ENCODE results near the gene TACC2. TPM values are rescaled to one million over a fixed set of nuclear protein-coding genes. Genes with fewer than 3 reads are reported as not detected.

The TACC2 gene
- polyA plus RNA-seq, 3 donors from 2014 or later = not detected

DNA sequence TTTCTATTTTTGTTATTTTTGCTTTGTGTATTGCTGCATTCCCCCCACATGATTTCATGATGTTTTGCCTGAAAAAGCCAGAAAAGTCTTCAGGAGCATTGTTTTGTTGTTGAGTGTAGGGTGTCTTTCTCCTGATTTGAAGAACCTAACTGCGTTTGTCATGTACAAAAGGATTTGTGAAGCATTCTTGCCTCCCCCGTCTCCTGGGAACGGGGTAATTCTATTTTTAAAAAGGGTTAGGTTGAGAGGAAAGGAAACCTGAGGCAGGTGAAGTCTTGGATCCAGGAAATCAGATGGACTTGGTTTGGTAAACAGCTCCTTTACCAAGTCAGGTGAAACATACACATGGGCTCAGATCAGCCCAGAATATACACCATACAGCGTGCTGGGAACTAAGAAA, 256.2 kb downstream of the TACC2 start:
- Mint-ChIP-seq H3K27ac (no peak overlapping the region), H3K9me3 (no peaks in the 10 kb centered on the region), H3K36me3 (no peaks in the 10 kb centered on the region), H3K27me3 (ENCODE audit: low read depth in 3 of 3) (peaks cover 3 to 6% (median 3%) of the 10 kb centered on the region in 3 donors), H3K4me3 (no peak overlapping the region), H3K4me1 (no peaks in the 10 kb centered on the region)
- no peak for DNase-seq

DNA sequence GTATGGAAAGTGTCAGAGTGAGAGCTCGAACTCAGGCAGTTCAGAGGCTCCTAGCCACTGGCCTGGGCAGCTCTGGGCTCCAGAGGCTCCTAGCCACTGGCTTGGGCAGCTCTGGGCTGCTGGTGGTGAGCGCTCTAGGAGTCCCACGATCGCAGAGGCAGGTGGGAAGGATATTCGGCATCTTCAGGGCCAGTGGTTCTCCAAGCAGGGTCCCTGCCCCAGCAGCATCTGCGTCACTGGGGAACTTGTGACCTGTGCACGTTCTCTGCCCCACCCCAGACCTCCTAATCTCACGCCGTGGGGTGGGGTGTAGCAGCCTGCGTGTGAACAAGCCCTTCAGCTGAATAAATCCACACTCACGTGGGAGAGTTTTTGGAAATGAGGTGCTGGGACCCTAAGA, 256.9 kb downstream of the TACC2 start:
- no peak overlapping the region for H3K27ac Mint-ChIP-seq

DNA sequence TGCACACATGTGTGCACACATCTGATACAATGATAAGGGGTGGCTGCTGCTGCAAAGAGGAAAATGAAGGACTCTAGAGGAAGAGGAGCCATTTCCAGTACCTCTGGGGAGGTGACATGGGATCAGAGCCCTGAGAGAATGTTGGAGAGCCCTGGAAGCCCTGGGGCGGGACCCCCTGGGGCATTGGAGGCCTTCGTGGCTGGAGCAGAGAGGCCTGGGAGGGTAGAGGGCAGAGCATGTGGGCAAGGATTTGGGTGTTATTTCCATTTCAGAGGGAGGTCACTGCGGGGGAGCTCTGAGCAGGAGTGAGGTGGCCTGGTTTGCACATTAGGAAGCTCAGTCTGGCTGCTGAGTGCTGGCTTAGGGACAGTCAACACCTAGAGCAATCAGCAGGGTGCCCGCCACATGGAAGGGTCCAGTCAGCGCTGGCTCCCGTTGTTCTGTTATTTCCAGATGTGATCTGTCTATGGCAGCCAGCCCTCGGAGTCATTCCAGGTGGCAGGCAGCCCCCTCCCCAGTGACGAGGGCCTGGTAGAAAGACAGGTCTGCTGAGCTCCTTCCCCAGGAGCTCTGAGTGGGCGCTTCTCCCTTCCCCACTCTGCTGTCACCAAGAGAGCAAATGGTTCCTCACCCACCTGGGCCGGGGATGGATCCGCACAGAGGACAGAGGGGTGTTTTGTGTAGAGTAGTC, 258.0 kb downstream of the TACC2 start:
- Mint-ChIP-seq H3K36me3 (no peaks in the 10 kb centered on the region), H3K4me1 (no peaks in the 10 kb centered on the region), H3K4me3 (no peak overlapping the region), H3K27me3 (ENCODE audit: low read depth in 3 of 3) (peaks cover 0 to 7% (median 1%) of the 10 kb centered on the region in 3 donors), H3K9me3 (no peaks in the 10 kb centered on the region), H3K27ac (no peak overlapping the region)
- DNase-seq = no peak

More for the DNA sequence above, 256.9 kb downstream of the TACC2 start:
- no peaks in the 10 kb centered on the region for H3K36me3 Mint-ChIP-seq
- no peaks in the 10 kb centered on the region for H3K9me3 Mint-ChIP-seq
- no peak overlapping the region for H3K4me3 Mint-ChIP-seq
- no peak for DNase-seq
- H3K4me1 Mint-ChIP-seq = no peaks in the 10 kb centered on the region
- H3K27me3 Mint-ChIP-seq (ENCODE audit: low read depth in 3 of 3) = peaks cover 1 to 8% (median 3%) of the 10 kb centered on the region in 3 donors

DNA sequence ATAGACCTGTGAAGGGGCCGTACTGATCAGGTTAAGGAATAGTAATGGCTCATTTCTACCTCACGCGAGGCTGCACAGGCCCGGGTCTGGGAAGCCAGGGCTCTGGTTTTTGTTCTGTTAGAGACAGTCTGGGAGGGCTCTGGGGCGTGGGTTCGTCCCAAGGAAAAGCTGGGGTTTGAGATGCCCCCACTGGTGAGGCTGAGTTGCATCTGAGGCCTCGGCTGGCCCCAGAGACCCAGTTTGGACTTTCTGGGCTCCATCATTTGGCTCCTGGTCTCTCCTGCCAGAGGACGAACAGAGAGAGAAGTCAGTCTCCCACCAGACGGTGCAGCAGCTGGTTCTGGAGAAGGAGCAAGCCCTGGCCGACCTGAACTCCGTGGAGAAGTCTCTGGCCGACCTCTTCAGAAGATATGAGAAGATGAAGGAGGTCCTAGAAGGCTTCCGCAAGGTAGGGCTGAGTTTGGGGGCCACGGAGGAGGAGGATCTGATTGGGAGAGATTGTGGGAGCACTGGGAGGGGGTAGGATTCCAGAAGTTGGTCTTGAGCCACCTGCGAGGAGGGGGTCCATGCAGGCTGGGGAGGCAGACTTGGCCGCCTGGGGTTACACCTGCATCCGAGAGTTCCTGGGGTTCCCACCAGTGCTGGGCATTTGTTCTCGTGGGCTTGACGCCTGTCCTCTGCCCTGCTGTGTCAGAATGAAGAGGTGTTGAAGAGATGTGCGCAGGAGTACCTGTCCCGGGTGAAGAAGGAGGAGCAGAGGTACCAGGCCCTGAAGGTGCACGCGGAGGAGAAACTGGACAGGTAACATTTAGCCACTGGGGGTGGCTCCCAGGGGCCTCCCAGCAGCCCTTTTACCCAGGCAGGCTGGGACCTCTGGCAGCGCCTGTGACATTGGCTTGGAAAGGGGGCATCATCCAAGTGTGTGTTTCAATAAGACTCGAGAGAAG, 259.7 kb downstream of the TACC2 start:
- no peaks in the 10 kb centered on the region for H3K4me1 Mint-ChIP-seq
- no peak for DNase-seq
- no peak overlapping the region for H3K27ac Mint-ChIP-seq
- no peak overlapping the region for H3K4me3 Mint-ChIP-seq
- no peaks in the 10 kb centered on the region for H3K36me3 Mint-ChIP-seq
- no peaks in the 10 kb centered on the region for H3K9me3 Mint-ChIP-seq
- peaks cover 0 to 5% (median 1%) of the 10 kb centered on the region in 3 donors for H3K27me3 Mint-ChIP-seq (ENCODE audit: low read depth in 3 of 3)

DNA sequence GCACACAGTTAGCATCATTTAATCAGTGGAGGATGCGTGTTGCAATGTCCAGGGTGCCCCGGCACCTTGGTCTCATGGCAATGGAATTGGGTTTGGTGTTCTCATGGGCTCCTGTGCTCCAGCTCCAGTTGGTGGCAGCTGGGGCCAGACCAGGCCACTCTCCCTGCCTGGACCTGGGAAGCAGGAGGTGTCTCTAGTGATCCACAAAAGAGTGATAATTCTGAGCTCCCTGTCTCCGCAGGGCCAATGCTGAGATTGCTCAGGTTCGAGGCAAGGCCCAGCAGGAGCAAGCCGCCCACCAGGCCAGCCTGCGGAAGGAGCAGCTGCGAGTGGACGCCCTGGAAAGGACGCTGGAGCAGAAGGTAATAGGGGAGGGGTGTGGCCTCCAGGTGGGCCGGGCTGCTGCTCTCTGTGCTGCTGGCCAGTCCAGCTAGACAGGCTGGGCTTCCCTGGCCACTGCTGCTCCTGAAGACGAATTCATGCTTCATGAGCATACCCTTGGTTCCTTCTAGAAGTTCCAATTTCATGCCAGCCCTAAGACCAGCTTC, 260.4 kb downstream of the TACC2 start:
- Mint-ChIP-seq H3K4me1 (no peaks in the 10 kb centered on the region), H3K36me3 (no peaks in the 10 kb centered on the region), H3K9me3 (no peaks in the 10 kb centered on the region), H3K27me3 (ENCODE audit: low read depth in 3 of 3) (peaks cover 0 to 5% (median 1%) of the 10 kb centered on the region in 3 donors), H3K27ac (no peak overlapping the region), H3K4me3 (no peak overlapping the region)
- no peak for DNase-seq

DNA sequence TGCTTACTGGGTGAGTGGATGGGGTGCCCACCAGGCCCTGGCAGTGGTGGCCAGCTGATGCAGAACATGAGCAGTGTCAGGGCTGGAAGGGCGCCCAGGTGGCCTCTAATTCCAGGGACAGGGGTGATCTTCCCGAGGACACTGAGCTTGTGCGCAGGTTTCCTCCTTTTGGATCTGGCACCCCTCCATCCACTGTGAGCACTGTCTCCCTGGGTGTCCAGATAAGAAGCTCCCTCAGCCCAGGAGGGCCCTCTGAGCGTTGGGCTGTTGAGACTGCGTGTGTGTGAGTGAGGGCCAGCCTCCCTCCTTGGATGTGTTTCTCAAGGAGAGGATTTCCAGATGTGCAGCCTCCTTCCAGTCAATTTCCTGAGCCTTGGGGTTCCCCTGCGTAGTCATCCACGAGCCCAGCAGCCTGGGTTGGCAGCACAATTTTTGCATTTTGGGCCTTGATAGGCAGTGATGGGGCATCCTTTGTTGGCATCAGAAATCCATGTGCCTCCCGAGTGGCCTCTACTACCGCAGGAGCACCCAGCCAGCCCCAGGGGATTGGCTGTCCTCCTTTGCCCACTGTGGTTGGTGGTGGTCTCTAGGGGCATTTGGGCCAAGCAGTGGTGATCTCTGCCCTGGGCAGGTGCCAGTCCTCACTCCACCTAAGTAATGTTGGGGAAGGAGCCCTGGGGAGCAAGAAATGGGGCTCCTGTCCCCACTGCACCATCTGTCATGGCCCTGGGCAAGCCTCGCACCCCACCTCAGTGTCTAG, 261.2 kb downstream of the TACC2 start:
- Mint-ChIP-seq H3K4me1 (no peaks in the 10 kb centered on the region), H3K27me3 (ENCODE audit: low read depth in 3 of 3) (peaks cover 2 to 3% (median 2%) of the 10 kb centered on the region in 3 donors), H3K36me3 (no peaks in the 10 kb centered on the region), H3K9me3 (no peaks in the 10 kb centered on the region), H3K4me3 (no peak overlapping the region), H3K27ac (no peak overlapping the region)
- no peak for DNase-seq

DNA sequence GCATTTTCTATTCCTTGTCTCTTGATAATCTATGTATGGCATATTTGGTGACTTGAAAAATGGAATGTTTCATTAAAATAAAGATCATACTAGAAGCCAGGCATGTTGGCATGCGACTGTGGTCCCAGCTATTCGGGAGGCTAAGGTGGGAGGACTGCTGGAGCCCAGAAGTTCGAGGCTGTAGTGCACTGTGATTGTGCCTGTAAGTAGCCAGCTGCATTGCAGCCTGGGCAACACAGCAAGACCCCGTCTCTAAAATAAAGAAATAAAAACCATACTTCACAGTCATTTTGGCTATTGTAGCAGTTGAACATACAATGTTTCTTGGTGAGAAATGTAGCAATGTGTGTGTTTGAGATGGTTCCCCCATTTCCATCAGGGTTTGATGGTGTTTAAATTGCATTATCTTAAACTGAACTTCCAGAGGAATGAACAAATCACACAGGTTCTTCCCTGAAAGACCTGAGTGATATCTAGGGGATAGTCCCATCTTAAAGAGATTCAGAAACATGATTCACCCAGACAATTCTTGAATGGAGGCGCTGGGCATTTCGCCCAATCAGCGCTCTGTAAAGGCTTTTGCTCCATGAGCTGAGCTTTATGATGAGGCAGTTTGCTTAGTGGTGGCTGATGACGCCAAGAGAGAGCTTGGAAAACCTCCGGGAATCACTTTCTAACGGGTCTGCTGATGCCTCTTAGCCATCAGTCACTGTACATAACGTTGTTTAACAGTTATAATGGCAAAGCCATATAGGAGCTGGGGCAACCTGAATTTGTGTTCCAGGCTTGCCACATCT, 262.7 kb downstream of the TACC2 start:
- Mint-ChIP-seq H3K36me3 (no peaks in the 10 kb centered on the region), H3K9me3 (no peaks in the 10 kb centered on the region), H3K4me3 (no peak overlapping the region), H3K27me3 (ENCODE audit: low read depth in 3 of 3) (peaks cover 3 to 5% (median 3%) of the 10 kb centered on the region in 3 donors), H3K4me1 (no peaks in the 10 kb centered on the region), H3K27ac (no peak overlapping the region)
- DNase-seq = no peak

DNA sequence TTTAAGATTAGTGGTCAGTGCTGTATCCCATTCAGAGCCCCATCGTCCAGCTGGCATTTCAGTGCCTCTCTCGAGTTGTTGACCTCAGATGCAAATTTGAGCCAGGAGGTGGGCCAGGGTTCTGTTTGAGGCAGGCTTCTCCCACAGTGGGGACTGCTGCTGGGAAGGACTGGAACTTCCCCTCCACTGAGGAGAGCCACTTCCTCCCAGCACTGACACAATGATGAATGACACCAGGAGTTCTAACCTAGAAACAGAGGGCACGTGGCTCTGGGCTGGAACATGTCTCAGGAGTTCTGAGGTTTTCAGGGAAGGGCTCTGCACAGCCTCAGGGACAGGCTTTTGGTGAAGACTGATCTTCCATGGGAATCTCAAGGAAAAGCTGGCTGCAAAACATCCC, 263.8 kb downstream of the TACC2 start:
- Mint-ChIP-seq H3K9me3 (no peaks in the 10 kb centered on the region), H3K4me3 (no peak overlapping the region), H3K27me3 (ENCODE audit: low read depth in 3 of 3) (peaks cover 3 to 5% (median 5%) of the 10 kb centered on the region in 3 donors), H3K27ac (no peak overlapping the region), H3K4me1 (no peaks in the 10 kb centered on the region), H3K36me3 (no peaks in the 10 kb centered on the region)
- no peak for DNase-seq

DNA sequence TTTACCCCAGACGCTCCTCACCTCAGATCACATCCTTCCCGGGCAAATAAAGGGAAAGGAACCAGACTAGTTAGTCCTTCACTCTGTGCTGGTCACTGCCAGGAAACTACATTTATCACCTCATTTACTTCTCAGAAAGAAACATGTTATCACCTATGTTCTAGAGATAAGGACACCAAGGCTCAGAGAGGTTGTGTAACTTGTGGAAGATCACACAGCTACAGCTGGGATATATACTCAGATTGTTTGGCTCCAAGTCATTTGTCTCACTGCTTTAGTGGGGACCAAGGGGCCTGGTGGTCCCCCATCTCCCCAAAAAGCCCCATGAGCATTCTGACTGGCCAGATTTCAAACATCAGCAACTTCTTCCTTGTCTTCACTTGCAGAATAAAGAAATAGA, 264.6 kb downstream of the TACC2 start:
- no peaks in the 10 kb centered on the region for H3K9me3 Mint-ChIP-seq
- H3K4me1 Mint-ChIP-seq = no peaks in the 10 kb centered on the region
- no peak overlapping the region for H3K27ac Mint-ChIP-seq
- H3K36me3 Mint-ChIP-seq = no peaks in the 10 kb centered on the region
- no peak for DNase-seq
- peaks cover 3 to 5% (median 5%) of the 10 kb centered on the region in 3 donors for H3K27me3 Mint-ChIP-seq (ENCODE audit: low read depth in 3 of 3)
- H3K4me3 Mint-ChIP-seq = no peak overlapping the region

DNA sequence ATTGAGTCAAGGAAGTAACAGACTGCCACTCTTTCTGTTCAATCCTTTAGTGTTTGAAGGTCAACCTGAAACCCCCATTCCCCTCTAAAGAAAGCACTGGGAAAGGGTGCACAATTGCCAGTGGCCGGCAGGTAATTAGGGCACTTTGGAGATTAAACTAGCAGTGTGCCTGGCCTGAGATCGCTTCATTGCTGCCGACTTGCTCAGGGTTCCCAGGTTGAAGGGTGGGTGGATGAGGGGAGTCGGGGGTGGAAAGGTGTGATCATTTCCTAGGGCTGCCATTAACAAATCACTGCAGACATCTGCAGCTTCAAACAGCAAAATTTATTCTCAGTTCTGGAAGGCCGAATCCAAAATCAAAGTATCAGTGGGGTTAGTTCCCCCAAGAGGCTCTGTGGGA, 265.9 kb downstream of the TACC2 start:
- Mint-ChIP-seq H3K36me3 (no peaks in the 10 kb centered on the region), H3K27ac (no peak overlapping the region), H3K9me3 (no peaks in the 10 kb centered on the region), H3K27me3 (ENCODE audit: low read depth in 3 of 3) (peaks cover 3 to 6% (median 4%) of the 10 kb centered on the region in 3 donors), H3K4me1 (no peaks in the 10 kb centered on the region), H3K4me3 (no peak overlapping the region)
- DNase-seq = no peak

DNA sequence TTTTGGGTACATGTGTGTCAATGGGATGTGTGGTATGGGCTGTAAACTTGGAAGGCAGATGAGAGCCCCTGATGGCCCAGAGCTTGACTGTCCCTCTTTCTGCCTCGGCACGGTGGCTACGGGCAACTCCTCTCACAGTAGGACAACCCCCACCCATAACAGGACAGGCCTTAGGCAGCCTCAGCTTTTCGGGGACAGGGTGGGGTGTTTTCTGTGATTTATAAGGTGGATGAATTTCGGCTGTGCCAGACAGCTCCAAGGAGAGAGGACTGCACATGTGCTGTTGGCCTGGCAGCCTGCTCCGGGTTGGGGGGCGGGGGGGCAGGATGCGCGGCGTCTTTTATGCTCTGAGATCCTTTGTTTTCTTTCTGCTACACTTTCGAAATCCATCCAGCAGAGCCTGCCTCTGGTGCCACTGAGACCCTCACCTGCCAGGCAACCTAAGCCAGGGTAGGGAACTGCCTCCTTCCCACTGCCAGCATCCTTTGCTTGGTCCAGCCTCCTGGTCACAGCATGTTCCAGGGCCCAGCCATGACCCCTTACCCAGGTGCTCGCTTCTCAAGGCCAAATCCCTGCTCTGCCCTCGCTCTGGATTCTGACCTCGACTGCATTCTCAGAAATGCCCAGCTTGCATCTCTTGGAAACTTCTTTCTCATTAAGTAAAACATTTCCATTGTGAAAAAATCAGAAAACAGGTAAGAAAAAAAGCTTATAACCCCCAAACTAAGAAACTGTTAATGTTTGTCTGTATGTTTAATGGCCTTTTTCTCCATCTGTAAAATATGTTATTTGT, 266.7 kb downstream of the TACC2 start:
- Mint-ChIP-seq H3K27ac (no peak overlapping the region), H3K9me3 (no peaks in the 10 kb centered on the region), H3K27me3 (ENCODE audit: low read depth in 3 of 3) (peaks cover 0 to 7% (median 4%) of the 10 kb centered on the region in 3 donors), H3K4me1 (no peaks in the 10 kb centered on the region), H3K36me3 (no peaks in the 10 kb centered on the region), H3K4me3 (no peak overlapping the region)
- DNase-seq = no peak

DNA sequence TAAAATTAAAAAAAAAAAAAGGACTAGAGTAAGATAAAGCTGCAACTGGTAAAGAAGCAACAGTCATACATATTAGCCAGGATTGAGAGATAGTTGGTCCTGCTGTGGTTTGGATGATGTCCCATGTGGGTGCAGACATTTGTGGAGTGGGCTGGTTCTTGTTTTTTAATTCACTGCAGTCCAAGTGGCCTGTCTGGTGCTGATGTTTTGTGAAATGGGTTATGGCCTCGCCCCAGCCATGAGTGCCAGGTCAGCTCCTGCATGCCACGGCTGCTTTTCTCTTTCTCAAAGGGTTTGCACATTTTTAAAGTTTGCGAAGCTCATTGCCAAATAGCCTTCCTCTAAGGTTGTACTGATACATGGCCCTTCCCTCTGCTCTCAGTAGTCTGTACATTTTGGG, 268.1 kb downstream of the TACC2 start:
- no peak for DNase-seq
- Mint-ChIP-seq H3K27ac (no peak overlapping the region), H3K4me3 (no peak overlapping the region), H3K9me3 (peaks cover 0 to 5% (median 0%) of the 10 kb centered on the region in 6 donors), H3K4me1 (no peaks in the 10 kb centered on the region), H3K27me3 (ENCODE audit: low read depth in 3 of 3) (peaks cover 0 to 7% (median 6%) of the 10 kb centered on the region in 3 donors), H3K36me3 (no peaks in the 10 kb centered on the region)

Data from immature natural killer cell (primary cell).